HepG2 (cell line): ENCODE data around the gene NOTCH4. TPM values are rescaled to one million over a fixed set of nuclear protein-coding genes. Genes with fewer than 3 reads are reported as not detected.
A peak's percentile ranks its signal among the peaks of the same experiment; 100 is the strongest.

ENCODE experiments used
- CBX1 ChIP-seq: IDR thresholded peaks from one replicate; pipeline ENCODE4 v1.6.1; 2016; ENCODE audit warnings: antibody characterized with exemption, low read depth
- CBX5 ChIP-seq: sonication (generic); formaldehyde crosslinking; IDR thresholded peaks from 2 replicates; pipeline ENCODE4 v1.4.0; 2020; ENCODE audit warnings: missing genetic modification reagents, borderline replicate concordance
- HOXA5 ChIP-seq: sonication (generic); formaldehyde crosslinking; IDR thresholded peaks from 2 replicates; pipeline ENCODE4 v1.4.0; 2020; ENCODE audit warnings: missing genetic modification reagents
- NAIF1 ChIP-seq: sonication (generic); formaldehyde crosslinking; IDR thresholded peaks from 2 replicates; pipeline ENCODE4 v1.5.0; 2020; ENCODE audit warnings: mild to moderate bottlenecking, missing genetic modification reagents, borderline replicate concordance
- NFATC3 ChIP-seq: sonication (generic); formaldehyde crosslinking; IDR thresholded peaks from 2 replicates; pipeline ENCODE4 v1.5.1; 2020; ENCODE audit warnings: mild to moderate bottlenecking, missing genetic modification reagents
- NFIC ChIP-seq: IDR thresholded peaks from 2 replicates; pipeline ENCODE4 v1.6.1; 2012; ENCODE audit warnings: mild to moderate bottlenecking, low read length, inconsistent platforms
- NR2F2 ChIP-seq: IDR thresholded peaks from 2 replicates; pipeline ENCODE4 v1.6.1; 2012; ENCODE audit warnings: low read depth, inconsistent platforms, borderline replicate concordance
- ZMAT3 ChIP-seq: sonication (generic); formaldehyde crosslinking; conservative IDR thresholded peaks from 2 replicates; pipeline ENCODE4 v1.7.0; 2021; ENCODE audit warnings: missing genetic modification reagents
- ZNF101 ChIP-seq: sonication (generic); formaldehyde crosslinking; IDR thresholded peaks from 2 replicates; pipeline ENCODE4 v1.4.0; 2020; ENCODE audit warnings: mild to moderate bottlenecking, low read depth, missing genetic modification reagents, borderline replicate concordance
- ZNF292 ChIP-seq: sonication (generic); formaldehyde crosslinking; IDR thresholded peaks from 2 replicates; pipeline ENCODE4 v1.8.1; 2022; ENCODE audit warnings: mild to moderate bottlenecking, low read depth, missing genetic modification reagents, borderline replicate concordance
- ZNF629 ChIP-seq: sonication (generic); formaldehyde crosslinking; conservative IDR thresholded peaks from 2 replicates; pipeline ENCODE4 v1.5.0; 2020; ENCODE audit warnings: missing genetic modification reagents
- ZNF652 ChIP-seq: IDR thresholded peaks from 2 replicates; pipeline ENCODE4 v1.6.1; 2016; ENCODE audit warnings: low read depth, borderline replicate concordance
- polyA plus RNA-seq, 8 experiments: library from polyadenylated mRNA; depleted of rRNA in 3 of 8; stranded (reverse) in 7 of 8; unstranded in 1 of 8; fragments of >200 nt; fragmentation: Illumina TruSeq in 4 of 8; extraction: Trizol in 4 of 8; gene quantifications; 2 replicates each; pipeline versions ENCODE4 v1.2.1 to v1.2.3, GENCODE V29; 2011 to 2016; ENCODE audit warnings: low read depth in 4 of 8, missing spikeins in 1 of 8, mixed read lengths in 1 of 8; ENCODE audit not compliant: insufficient read depth in 1 of 8
- total RNA-seq, 5 experiments: library from RNA; depleted of rRNA; stranded (reverse); fragments of >200 nt; fragmentation: Illumina TruSeq; extraction: Trizol; gene quantifications; 2 replicates each; pipeline ENCODE4 v1.2.3, GENCODE V29; 2016; ENCODE audit warnings: low read depth in 1 of 5
- TF ChIP-seq, protein P1 (sequence below): sonication (generic); formaldehyde crosslinking; IDR thresholded peaks from 2 replicates; pipeline ENCODE4 v1.4.0; 2020; ENCODE audit warnings: missing genetic modification reagents
- TF ChIP-seq, protein P2 (sequence below): sonication (generic); formaldehyde crosslinking; IDR thresholded peaks from 2 replicates; pipeline ENCODE4 v1.8.1; 2023; ENCODE audit warnings: mild to moderate bottlenecking, inconsistent platforms, moderate library complexity, missing genetic modification reagents, borderline replicate concordance
- TF ChIP-seq, protein P3 (sequence below): sonication (generic); formaldehyde crosslinking; IDR thresholded peaks from 2 replicates; pipeline ENCODE4 v1.9.0; 2021; ENCODE audit warnings: missing genetic modification reagents, mild to moderate bottlenecking, borderline replicate concordance
- TF ChIP-seq, protein P4 (sequence below): sonication (generic); formaldehyde crosslinking; IDR thresholded peaks from 2 replicates; pipeline ENCODE4 v1.4.0; 2020; ENCODE audit warnings: missing genetic modification reagents
- TF ChIP-seq, protein P5 (sequence below): sonication (generic); formaldehyde crosslinking; IDR thresholded peaks from 2 replicates; pipeline ENCODE4 v1.4.0; 2020; ENCODE audit warnings: mild to moderate bottlenecking, missing genetic modification reagents

Gene NOTCH4
- total and polyA plus RNA-seq, 2 of the 13 experiments (the other 11 are each of a cell fraction or from before 2014, with no cell fraction given), result 0.51 to 0.83 TPM

DNA sequence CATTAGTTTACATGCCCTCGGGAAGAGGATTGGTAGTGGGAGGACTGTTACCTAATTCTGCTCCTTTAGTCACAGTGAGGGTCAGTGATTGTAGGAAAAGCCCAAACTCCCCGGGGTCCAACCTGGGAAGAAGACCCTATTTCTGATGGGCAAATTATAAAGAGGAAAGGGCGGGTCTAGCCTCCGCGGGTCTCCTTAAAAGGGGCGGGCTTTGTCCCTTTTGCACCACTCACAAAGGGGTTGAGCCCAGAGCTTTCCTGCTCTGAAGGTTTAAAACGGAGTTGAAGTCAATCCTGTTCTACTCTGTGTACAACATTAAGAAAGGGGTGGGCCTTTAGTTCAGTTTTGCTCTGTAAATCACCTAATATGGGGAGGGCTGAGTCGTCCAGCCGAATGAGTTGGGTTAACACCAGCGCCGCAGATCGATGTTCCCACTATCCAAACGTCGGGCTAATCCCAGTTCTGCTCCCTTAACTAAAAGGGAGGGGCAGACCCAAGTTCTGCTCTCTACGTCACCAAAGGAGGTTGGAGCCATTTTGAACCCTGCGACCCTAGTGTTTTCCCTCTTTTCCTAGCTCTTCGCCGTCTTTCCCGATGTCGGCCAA lies 46.6 kb downstream of the NOTCH4 start (continued):
- TF ChIP-seq, protein P1, sequence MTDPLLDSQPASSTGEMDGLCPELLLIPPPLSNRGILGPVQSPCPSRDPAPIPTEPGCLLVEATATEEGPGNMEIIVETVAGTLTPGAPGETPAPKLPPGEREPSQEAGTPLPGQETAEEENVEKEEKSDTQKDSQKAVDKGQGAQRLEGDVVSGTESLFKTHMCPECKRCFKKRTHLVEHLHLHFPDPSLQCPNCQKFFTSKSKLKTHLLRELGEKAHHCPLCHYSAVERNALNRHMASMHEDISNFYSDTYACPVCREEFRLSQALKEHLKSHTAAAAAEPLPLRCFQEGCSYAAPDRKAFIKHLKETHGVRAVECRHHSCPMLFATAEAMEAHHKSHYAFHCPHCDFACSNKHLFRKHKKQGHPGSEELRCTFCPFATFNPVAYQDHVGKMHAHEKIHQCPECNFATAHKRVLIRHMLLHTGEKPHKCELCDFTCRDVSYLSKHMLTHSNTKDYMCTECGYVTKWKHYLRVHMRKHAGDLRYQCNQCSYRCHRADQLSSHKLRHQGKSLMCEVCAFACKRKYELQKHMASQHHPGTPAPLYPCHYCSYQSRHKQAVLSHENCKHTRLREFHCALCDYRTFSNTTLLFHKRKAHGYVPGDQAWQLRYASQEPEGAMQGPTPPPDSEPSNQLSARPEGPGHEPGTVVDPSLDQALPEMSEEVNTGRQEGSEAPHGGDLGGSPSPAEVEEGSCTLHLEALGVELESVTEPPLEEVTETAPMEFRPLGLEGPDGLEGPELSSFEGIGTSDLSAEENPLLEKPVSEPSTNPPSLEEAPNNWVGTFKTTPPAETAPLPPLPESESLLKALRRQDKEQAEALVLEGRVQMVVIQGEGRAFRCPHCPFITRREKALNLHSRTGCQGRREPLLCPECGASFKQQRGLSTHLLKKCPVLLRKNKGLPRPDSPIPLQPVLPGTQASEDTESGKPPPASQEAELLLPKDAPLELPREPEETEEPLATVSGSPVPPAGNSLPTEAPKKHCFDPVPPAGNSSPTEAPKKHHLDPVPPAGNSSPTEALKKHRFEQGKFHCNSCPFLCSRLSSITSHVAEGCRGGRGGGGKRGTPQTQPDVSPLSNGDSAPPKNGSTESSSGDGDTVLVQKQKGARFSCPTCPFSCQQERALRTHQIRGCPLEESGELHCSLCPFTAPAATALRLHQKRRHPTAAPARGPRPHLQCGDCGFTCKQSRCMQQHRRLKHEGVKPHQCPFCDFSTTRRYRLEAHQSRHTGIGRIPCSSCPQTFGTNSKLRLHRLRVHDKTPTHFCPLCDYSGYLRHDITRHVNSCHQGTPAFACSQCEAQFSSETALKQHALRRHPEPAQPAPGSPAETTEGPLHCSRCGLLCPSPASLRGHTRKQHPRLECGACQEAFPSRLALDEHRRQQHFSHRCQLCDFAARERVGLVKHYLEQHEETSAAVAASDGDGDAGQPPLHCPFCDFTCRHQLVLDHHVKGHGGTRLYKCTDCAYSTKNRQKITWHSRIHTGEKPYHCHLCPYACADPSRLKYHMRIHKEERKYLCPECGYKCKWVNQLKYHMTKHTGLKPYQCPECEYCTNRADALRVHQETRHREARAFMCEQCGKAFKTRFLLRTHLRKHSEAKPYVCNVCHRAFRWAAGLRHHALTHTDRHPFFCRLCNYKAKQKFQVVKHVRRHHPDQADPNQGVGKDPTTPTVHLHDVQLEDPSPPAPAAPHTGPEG (CRISPR knock-in tag), result no peak
- TF ChIP-seq, protein P2, sequence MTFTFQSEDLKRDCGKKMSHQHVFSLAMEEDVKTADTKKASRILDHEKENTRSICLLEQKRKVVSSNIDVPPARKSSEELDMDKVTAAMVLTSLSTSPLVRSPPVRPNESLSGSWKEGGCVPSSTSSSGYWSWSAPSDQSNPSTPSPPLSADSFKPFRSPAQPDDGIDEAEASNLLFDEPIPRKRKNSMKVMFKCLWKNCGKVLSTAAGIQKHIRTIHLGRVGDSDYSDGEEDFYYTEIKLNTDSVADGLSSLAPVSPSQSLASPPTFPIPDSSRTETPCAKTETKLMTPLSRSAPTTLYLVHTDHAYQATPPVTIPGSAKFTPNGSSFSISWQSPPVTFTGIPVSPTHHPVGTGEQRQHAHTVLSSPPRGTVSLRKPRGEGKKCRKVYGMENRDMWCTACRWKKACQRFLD (CRISPR knock-in tag), result no peak
- no peak for TF ChIP-seq CBX1
- no peak for TF ChIP-seq CBX5 (CRISPR knock-in tag)
- TF ChIP-seq, protein P3, sequence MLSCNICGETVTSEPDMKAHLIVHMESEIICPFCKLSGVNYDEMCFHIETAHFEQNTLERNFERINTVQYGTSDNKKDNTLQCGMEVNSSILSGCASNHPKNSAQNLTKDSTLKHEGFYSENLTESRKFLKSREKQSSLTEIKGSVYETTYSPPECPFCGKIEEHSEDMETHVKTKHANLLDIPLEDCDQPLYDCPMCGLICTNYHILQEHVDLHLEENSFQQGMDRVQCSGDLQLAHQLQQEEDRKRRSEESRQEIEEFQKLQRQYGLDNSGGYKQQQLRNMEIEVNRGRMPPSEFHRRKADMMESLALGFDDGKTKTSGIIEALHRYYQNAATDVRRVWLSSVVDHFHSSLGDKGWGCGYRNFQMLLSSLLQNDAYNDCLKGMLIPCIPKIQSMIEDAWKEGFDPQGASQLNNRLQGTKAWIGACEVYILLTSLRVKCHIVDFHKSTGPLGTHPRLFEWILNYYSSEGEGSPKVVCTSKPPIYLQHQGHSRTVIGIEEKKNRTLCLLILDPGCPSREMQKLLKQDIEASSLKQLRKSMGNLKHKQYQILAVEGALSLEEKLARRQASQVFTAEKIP (CRISPR knock-in tag), result no peak
- TF ChIP-seq ZNF652 (CRISPR knock-in tag), result no peak
- TF ChIP-seq, protein P4, sequence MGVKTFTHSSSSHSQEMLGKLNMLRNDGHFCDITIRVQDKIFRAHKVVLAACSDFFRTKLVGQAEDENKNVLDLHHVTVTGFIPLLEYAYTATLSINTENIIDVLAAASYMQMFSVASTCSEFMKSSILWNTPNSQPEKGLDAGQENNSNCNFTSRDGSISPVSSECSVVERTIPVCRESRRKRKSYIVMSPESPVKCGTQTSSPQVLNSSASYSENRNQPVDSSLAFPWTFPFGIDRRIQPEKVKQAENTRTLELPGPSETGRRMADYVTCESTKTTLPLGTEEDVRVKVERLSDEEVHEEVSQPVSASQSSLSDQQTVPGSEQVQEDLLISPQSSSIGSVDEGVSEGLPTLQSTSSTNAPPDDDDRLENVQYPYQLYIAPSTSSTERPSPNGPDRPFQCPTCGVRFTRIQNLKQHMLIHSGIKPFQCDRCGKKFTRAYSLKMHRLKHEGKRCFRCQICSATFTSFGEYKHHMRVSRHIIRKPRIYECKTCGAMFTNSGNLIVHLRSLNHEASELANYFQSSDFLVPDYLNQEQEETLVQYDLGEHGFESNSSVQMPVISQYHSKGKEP (CRISPR knock-in tag), result no peak
- TF ChIP-seq ZNF629, result no peak
- TF ChIP-seq, protein P5, sequence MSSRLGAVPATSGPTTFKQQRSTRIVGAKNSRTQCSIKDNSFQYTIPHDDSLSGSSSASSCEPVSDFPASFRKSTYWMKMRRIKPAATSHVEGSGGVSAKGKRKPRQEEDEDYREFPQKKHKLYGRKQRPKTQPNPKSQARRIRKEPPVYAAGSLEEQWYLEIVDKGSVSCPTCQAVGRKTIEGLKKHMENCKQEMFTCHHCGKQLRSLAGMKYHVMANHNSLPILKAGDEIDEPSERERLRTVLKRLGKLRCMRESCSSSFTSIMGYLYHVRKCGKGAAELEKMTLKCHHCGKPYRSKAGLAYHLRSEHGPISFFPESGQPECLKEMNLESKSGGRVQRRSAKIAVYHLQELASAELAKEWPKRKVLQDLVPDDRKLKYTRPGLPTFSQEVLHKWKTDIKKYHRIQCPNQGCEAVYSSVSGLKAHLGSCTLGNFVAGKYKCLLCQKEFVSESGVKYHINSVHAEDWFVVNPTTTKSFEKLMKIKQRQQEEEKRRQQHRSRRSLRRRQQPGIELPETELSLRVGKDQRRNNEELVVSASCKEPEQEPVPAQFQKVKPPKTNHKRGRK (CRISPR knock-in tag), result no peak
- TF ChIP-seq NAIF1 (CRISPR knock-in tag), result no peak
- TF ChIP-seq ZNF101 (CRISPR knock-in tag), result no peak
- no peak for TF ChIP-seq NR2F2
- TF ChIP-seq NFATC3 (CRISPR knock-in tag), result no peak
- TF ChIP-seq NFIC, result peak; percentile 66; the same call in 1 of the 2 replicates
- no peak; the same call in 1 of the 2 replicates for TF ChIP-seq ZMAT3 (CRISPR knock-in tag)
- no peak for TF ChIP-seq ZNF292 (CRISPR knock-in tag)
- TF ChIP-seq HOXA5, result no peak
